ENCODE results near the gene KLHL26.

DNA sequence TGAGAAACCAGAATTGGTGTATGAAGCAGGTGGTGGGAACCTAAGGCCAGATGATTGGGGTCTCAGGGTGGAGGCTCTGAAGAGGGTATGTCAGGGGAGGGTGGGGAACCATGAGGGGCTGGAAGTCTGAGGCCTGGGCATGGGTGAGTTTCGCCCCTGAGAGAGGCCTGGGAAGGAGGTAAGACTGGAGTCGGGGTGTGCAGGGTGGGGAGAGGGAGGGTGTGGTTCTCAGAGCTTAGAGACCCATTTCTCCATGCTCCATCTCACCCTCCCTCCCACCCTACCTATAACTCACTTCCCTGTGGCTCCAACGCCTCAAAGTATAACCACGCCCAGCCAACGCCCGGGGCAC, 1.0 kb upstream of the KLHL26 start:
- TF ChIP-seq CTCF (optimal IDR thresholded peaks at IDR 0.05 in 1 of 3, IDR thresholded peaks at IDR 0.05 in 1 of 3, conservative IDR thresholded peaks at IDR 0.05 in 1 of 3; ENCODE audit: extremely low read depth in 1 of 3, insufficient read depth in 2 of 3, low read length in 3 of 3): no peak
- no peak for TF ChIP-seq EZH2 (IDR thresholded peaks at IDR 0.05; ENCODE audit: low read length)
